ENCODE data around the gene PROZ. TPM values are rescaled to one million over a fixed set of nuclear protein-coding genes. Genes with fewer than 3 reads are reported as not detected.

PROZ gene
- total and polyA plus RNA-seq, 2 donors (not counting 1 experiment from before 2014, with no cell fraction given), result not detected

- H3K36me3 ChIP-seq (replicated peaks in 1 of 2; ENCODE audit: control extremely low read depth in 1 of 2, control insufficient read depth in 1 of 2, extremely low read depth in 1 of 2, insufficient read depth in 2 of 2, low read length in 1 of 2), result no peaks in the 10 kb centered on the region
- H3K27me3 Mint-ChIP-seq, result peaks cover 3% of the 10 kb centered on the region
- H3K4me1 Mint-ChIP-seq, result no peaks in the 10 kb centered on the region
- TF ChIP-seq EZH2 (IDR thresholded peaks at IDR 0.05; ENCODE audit: borderline replicate concordance, insufficient read depth, low read depth, low read length, poor library complexity, severe bottlenecking), result no peak
- H3K4me3 ChIP-seq (ENCODE audit: control extremely low read depth in 1 of 5, extremely low read depth in 1 of 5, insufficient read depth in 1 of 5, low read depth in 2 of 5, low read length in 4 of 5), result no peak overlapping the region
- H4K20me1 ChIP-seq (ENCODE audit: control insufficient read depth, insufficient read depth, low read length, poor library complexity, severe bottlenecking), result no peaks in the 10 kb centered on the region
- peaks cover 0 to 18% (median 0%) of the 10 kb centered on the region in 3 donors for H3K9me3 ChIP-seq (ENCODE audit: control extremely low read depth in 1 of 3, control insufficient read depth in 2 of 3, insufficient read depth in 1 of 3, low read length in 2 of 3)
- H3K27me3 ChIP-seq (replicated peaks in 1 of 4; ENCODE audit: control extremely low read depth in 1 of 4, control insufficient read depth in 3 of 4, insufficient read depth in 4 of 4, low read length in 3 of 4), result peaks cover 0 to 19% (median 2%) of the 10 kb centered on the region in 4 experiments
- 42% methylated on average over 71 of the region's 73 CpGs for WGBS (ENCODE audit: insufficient coverage)
- H3K4me1 ChIP-seq (ENCODE audit: control insufficient read depth in 2 of 2, insufficient read depth in 2 of 2, low read length in 2 of 2), result peaks cover 0 to 3% of the 10 kb centered on the region in 2 donors
- ChIA-PET CTCF (no interaction called here), POLR2A (no interaction called here)
- ATAC-seq (ENCODE audit: low read depth), result no peak
- no peak overlapping the region for H2AFZ ChIP-seq (ENCODE audit: insufficient read depth, low read depth, low read length, poor library complexity, severe bottlenecking)
- no peaks in the 10 kb centered on the region for H3K79me2 ChIP-seq (ENCODE audit: control insufficient read depth, insufficient read depth, low read length)
- H3K4me3 Mint-ChIP-seq, result peak overlapping the region; percentile 23
- no peak for DNase-seq
- H3K27ac ChIP-seq (ENCODE audit: low read length in 2 of 2), result no peak overlapping the region
- H3K4me2 ChIP-seq (replicated peaks; ENCODE audit: low read depth, low read length, poor library complexity, severe bottlenecking), result peak overlapping the region; percentile 60
- H3K9ac ChIP-seq (ENCODE audit: low read length), result no peak overlapping the region
- intact Hi-C loops (cut with micrococcal nuclease), result no loop called here
- H3K27ac Mint-ChIP-seq, result no peak overlapping the region
- H3K9me3 Mint-ChIP-seq (ENCODE audit: insufficient read depth), result no peaks in the 10 kb centered on the region
Observed at GRCh38 chr13:113109151-113110047, 49.0 kb upstream of the PROZ start.

- no peak for ATAC-seq (ENCODE audit: low read depth)
- H4K20me1 ChIP-seq (ENCODE audit: control insufficient read depth, insufficient read depth, low read length, poor library complexity, severe bottlenecking), result no peaks in the 10 kb centered on the region
- intact Hi-C loops (cut with micrococcal nuclease), result no loop called here
- Mint-ChIP-seq H3K4me3 (no peak overlapping the region), H3K4me1 (no peaks in the 10 kb centered on the region), H3K27me3 (peaks cover 3% of the 10 kb centered on the region), H3K9me3 (ENCODE audit: insufficient read depth) (no peaks in the 10 kb centered on the region), H3K27ac (no peak overlapping the region)
- DNase-seq, result no peak
- POLR2A ChIA-PET, result no interaction called here
- H3K27me3 ChIP-seq (replicated peaks in 1 of 4; ENCODE audit: control extremely low read depth in 1 of 4, control insufficient read depth in 3 of 4, insufficient read depth in 4 of 4, low read length in 3 of 4), result peaks cover 0 to 19% (median 2%) of the 10 kb centered on the region in 4 experiments
- CTCF ChIA-PET, result no interaction called here
- no peaks in the 10 kb centered on the region for H3K79me2 ChIP-seq (ENCODE audit: control insufficient read depth, insufficient read depth, low read length)
- no peaks in the 10 kb centered on the region for H3K36me3 ChIP-seq (replicated peaks in 1 of 2; ENCODE audit: control extremely low read depth in 1 of 2, control insufficient read depth in 1 of 2, extremely low read depth in 1 of 2, insufficient read depth in 2 of 2, low read length in 1 of 2)
- TF ChIP-seq, protein P1, sequence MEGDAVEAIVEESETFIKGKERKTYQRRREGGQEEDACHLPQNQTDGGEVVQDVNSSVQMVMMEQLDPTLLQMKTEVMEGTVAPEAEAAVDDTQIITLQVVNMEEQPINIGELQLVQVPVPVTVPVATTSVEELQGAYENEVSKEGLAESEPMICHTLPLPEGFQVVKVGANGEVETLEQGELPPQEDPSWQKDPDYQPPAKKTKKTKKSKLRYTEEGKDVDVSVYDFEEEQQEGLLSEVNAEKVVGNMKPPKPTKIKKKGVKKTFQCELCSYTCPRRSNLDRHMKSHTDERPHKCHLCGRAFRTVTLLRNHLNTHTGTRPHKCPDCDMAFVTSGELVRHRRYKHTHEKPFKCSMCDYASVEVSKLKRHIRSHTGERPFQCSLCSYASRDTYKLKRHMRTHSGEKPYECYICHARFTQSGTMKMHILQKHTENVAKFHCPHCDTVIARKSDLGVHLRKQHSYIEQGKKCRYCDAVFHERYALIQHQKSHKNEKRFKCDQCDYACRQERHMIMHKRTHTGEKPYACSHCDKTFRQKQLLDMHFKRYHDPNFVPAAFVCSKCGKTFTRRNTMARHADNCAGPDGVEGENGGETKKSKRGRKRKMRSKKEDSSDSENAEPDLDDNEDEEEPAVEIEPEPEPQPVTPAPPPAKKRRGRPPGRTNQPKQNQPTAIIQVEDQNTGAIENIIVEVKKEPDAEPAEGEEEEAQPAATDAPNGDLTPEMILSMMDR (IDR thresholded peaks at IDR 0.05), result no peak
- no peak for TF ChIP-seq EZH2 (IDR thresholded peaks at IDR 0.05; ENCODE audit: borderline replicate concordance, insufficient read depth, low read depth, low read length, poor library complexity, severe bottlenecking)
- 8% methylated on average over 99 of the region's 99 CpGs for WGBS (ENCODE audit: insufficient coverage)
- peaks cover 0 to 18% (median 0%) of the 10 kb centered on the region in 3 donors for H3K9me3 ChIP-seq (ENCODE audit: control extremely low read depth in 1 of 3, control insufficient read depth in 2 of 3, insufficient read depth in 1 of 3, low read length in 2 of 3)
- peak overlapping the region in 2 of 5 experiments; percentile 15 to 34 for H3K4me3 ChIP-seq (ENCODE audit: control extremely low read depth in 1 of 5, extremely low read depth in 1 of 5, insufficient read depth in 1 of 5, low read depth in 2 of 5, low read length in 4 of 5)
- peak overlapping the region; percentile 19 for H3K9ac ChIP-seq (ENCODE audit: low read length)
- H3K4me1 ChIP-seq (ENCODE audit: control insufficient read depth in 2 of 2, insufficient read depth in 2 of 2, low read length in 2 of 2), result peaks cover 0 to 3% of the 10 kb centered on the region in 2 donors
- H3K4me2 ChIP-seq (replicated peaks; ENCODE audit: low read depth, low read length, poor library complexity, severe bottlenecking), result peak overlapping the region; percentile 60
- H3K27ac ChIP-seq (ENCODE audit: low read length in 2 of 2), result no peak overlapping the region
- peak overlapping the region; percentile 51 for H2AFZ ChIP-seq (ENCODE audit: insufficient read depth, low read depth, low read length, poor library complexity, severe bottlenecking)
Observed at GRCh38 chr13:113110048-113110851, 48.2 kb upstream of the PROZ start.
